OCI-LY1 (cell line): ENCODE measurements around the gene SLC35F4.

Experiments used
- EZH2 ChIP-seq: fragments of 200-600 bp; sonication (generic), shearing (Covaris generic); IDR thresholded peaks from 2 replicates; pipeline ENCODE4 v1.8.0; 2017; ENCODE audit warnings: borderline replicate concordance, mixed run types, mild to moderate bottlenecking, antibody characterized with exemption, low read length, moderate library complexity, mixed read lengths
- TF ChIP-seq, protein P1 (sequence below): fragments of 200-600 bp; sonication (generic), shearing (Covaris generic); IDR thresholded peaks from 2 replicates; pipeline ENCODE4 v1.5.1; 2017; ENCODE audit warnings: mild to moderate bottlenecking, antibody characterized with exemption, low read length, moderate library complexity, mixed read lengths

DNA sequence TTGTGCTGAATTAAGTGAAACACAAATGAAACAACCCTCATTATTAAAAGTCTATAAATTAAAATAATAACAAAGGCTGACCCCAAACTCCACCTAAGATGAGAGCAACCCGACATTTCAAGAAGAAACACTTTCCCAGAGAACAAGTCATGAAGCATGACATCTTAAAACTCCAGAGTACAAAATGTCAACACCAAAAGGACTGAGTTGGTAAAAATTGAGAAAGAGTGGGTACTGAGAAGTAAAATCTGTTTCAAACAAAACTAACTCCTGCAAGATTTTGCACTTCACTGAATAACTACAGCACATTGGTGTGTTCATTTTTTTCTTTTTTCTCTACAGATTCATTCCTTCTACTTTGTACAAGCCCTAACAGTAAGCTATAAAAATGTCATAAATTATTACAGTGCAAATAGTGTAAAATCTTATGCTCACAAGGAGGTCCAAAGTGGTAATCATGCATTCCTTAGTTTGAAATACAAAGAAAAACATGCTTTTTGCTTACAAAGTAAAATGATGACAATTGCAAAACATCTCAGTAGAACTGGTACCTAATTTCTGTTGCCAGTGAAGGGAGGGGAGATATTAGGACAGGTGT lies 31.8 kb downstream of the SLC35F4 start:
- TF ChIP-seq, protein P1, sequence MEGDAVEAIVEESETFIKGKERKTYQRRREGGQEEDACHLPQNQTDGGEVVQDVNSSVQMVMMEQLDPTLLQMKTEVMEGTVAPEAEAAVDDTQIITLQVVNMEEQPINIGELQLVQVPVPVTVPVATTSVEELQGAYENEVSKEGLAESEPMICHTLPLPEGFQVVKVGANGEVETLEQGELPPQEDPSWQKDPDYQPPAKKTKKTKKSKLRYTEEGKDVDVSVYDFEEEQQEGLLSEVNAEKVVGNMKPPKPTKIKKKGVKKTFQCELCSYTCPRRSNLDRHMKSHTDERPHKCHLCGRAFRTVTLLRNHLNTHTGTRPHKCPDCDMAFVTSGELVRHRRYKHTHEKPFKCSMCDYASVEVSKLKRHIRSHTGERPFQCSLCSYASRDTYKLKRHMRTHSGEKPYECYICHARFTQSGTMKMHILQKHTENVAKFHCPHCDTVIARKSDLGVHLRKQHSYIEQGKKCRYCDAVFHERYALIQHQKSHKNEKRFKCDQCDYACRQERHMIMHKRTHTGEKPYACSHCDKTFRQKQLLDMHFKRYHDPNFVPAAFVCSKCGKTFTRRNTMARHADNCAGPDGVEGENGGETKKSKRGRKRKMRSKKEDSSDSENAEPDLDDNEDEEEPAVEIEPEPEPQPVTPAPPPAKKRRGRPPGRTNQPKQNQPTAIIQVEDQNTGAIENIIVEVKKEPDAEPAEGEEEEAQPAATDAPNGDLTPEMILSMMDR, result no peak
- TF ChIP-seq EZH2, result no peak
